NCI-H2227 (cell line): ENCODE results near the gene FNDC11.

Experiments used
- DNase-seq: peaks from one replicate; lab custom pipeline; 2025; ENCODE audit not compliant: unreplicated experiment; lab: John Stamatoyannopoulos, UW

The FNDC11 gene

DNA sequence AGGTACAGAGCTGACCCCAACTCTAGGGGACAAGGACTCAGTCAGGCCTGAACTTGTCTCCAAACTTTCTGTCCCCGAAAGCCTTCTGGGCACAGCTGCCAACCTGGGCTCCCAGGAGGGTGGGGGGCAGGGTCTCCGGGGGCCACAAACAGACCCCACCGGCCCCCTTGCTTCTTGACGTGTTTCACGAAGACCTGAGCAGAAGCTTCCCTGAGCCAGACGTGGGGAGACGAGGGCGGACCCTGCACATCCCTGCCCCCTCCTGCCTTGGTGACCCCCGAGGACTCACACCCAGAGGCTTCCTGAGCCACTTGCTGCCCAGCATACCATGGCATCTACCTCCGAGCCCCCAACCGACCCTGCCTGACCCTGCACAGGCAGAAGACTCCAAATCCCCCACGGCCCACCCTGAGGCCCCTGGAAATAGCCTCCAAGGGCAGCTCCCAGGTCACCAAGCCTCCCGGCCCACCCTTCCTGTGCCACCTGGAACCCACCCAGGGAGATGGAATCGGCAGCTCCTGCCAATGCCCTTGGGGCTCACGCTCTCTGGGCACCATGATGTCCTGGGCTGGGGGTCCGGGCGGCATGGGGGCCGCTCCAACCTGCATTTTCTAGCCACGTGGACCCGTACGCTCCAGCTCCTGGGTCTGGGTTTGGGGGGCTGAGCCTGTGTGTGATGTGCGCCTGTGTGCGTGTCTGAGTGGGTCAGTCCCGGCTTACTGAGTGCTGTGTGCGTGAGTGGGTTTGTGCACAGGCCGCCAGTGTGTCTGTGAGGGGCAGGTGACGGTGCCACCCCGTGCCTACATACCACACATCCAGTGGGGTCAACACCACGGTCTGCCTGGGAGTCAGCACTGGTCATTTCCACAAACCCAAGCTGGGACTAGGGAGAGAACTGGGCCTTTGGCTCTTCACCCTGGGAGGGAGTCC lies 14.3 kb upstream of the FNDC11 start:
- DNase-seq, result no peak

DNA sequence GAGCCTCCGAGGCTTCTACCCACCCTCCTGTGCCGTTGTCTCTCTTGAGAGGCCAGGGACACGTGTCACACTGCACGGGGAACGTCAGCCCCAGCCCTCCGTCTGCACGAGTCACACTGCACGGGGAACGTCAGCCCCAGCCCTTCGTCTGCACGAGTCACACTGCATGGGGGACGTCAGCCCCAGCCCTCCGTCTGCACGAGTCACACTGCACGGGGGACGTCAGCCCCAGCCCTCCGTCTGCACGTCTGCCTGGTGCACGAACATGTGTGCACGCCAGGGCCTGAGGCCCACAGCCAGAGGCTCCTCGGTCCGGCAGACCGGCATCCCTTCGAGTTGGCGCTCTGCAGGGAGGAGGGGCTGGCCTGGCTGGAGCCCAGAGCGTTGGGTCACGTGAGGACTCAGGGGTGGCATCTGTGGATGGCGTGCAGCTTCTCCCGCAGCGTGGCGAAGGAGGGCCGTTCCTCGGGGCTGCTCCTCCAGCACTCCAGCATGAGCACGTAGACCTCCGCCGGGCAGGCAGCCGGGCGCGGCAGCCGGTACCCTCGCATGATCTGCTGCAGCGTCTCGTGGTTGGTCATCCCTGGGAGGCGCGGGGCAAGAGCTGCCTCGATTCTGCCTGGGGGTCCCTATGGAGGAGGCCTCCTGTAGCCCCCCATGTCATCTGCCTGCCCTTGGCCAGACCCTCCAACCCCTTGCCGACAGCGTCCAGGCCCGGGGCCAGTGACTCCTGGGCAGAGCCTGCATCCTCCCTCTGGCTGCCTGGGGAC lies 13.4 kb upstream of the FNDC11 start:
- DNase-seq, result no peak

DNA sequence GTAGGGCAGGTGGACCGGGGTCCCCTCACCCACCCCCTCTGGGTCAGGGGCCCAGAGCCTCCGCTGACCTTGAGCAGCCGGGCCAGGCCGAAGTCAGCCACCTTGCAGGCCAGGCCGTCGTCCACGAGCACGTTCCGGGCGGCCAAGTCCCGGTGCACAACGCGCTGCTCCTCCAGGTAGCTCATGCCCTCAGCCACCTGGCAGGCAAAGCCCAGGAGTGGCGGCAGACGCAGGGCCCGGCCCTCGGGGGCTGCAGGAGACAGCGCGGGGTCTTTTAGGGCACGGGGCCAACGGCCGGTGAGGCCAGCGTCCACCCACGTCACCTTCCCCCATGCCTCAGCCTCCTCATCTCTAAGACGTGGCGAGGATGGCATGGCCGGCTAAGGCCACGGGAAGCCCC lies 12.6 kb upstream of the FNDC11 start:
- no peak for DNase-seq

- no peak for DNase-seq
These were observed 11.9 kb upstream of the FNDC11 start for GRCh38 chr20:63542031-63542559.

DNA sequence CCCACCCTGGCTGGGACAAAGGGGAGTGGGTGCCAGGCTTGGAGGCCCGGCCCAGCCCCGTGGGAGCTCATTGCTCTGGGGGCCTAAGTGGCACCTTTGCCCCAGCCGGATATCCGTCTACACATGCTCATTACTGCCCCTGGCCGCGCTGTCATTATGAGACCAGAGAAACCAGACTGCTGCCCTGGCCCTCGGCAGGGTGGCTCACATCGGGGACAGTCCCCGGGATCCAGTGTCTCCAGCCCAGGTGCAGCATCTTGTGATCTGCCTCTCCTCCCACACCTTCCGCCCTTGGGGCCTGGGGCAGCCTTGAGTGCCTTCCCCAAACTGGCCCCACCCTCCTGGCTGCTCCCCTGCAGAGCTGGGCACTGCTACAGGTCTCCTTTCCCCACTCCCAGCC lies 11.3 kb upstream of the FNDC11 start:
- no peak for DNase-seq

DNA sequence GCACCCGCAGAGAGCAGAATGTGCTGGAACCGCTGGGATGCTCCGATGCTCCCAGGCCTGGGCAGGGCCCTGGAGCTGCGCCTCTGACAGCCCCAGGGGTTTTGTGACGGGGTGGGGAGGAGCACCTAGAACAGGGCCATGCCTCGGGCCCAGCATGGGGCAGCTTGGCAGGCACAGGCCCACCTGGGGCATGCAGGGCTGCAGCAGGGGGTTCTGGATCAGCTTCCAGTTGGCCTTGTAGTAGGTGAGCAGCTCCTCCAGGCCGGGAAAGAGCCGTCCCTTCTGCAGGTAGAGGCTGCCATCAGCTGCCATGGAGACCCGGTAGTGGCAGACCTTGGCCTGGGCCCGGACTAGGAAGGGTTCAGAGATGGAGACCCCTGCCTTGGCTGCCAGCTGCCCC lies 10.8 kb upstream of the FNDC11 start:
- DNase-seq, result no peak

DNA sequence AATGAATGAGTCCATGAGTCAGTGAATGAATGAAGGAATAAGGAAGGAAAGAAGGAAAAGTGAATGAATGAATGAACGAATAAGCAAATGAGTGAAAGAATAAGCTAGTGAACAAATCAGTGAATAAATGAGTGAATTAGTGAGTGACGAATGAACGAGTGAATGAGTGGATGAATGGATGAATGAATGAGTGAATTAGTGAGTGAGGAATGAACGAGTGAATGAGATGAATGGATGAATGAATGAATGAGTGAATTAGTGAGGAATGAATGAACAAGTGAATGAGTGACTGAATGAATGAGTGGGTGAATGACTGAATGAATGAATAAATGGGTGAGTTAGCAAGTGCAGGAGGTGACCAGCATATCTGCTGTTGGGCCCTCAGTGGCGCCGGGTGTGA lies 10.2 kb upstream of the FNDC11 start:
- no peak for DNase-seq

- DNase-seq, result no peak
These were observed 9.6 kb upstream of the FNDC11 start for GRCh38 chr20:63544241-63544957.

GRCh38 chr20:63544958-63545516 lies 8.9 kb upstream of the FNDC11 start:
- no peak for DNase-seq

GRCh38 chr20:63545814-63546213 lies 8.1 kb upstream of the FNDC11 start:
- no peak for DNase-seq

GRCh38 chr20:63546256-63546955 lies 7.6 kb upstream of the FNDC11 start:
- no peak for DNase-seq

GRCh38 chr20:63546956-63547724 lies 6.8 kb upstream of the FNDC11 start:
- DNase-seq, result no peak

- no peak for DNase-seq
These were observed 6.1 kb upstream of the FNDC11 start, which contains the start of gene SRMS for GRCh38 chr20:63547725-63548480. TSS of gene SRMS (minus strand) at chr20:63547749. CDS start at chr20:63547463, 286 bp downstream.

DNA sequence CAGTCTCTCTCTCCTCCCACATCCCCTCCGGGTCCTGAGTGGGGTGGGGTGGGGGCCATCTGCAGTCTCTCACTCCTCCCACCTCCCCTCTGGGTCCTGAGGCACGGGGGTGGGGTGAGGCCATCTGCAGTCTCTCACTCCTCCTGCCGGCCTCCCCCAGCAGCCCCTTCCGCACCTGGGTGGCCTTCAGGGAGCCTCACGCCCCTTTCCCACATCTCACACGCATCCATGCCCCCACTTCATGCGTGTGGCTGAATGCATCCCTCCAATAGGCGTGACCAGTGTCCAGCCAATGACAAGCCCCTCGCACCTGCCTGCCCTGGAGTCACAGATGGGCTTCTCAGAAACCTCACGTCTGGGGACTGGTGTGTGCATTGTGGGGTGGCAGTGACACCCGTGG lies 5.4 kb upstream of the FNDC11 start:
- no peak for DNase-seq

- no peak for DNase-seq
These were observed 4.9 kb upstream of the FNDC11 start for GRCh38 chr20:63549019-63549418.

- DNase-seq, result no peak
These were observed 4.2 kb upstream of the FNDC11 start for GRCh38 chr20:63549679-63550282.

DNA sequence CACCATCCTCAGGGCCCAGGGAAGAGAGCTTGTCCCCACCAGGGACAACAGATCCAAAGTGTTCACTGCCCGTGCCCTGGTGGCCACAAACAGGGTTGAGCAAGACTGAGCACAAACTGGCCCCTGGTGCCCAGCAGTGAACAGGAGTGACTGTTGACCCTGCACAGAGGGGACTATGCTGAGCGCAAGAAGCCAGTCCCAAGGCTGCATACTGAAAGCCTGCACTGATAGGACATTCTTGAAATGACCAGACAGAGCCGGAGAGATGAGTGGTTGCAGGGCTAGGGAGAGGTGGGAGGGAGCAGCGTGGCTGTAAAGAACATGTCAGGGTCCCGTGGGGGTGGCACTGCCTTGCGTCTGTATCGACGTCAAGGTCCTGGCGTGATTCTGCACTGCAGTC lies 2.9 kb upstream of the FNDC11 start:
- no peak for DNase-seq

GRCh38 chr20:63552481-63553249 lies 1.3 kb upstream of the FNDC11 start:
- DNase-seq, result no peak
